Esophagus squamous epithelium (tissue), 5 donors: Measurements from ENCODE around the gene DBN1. TPM values are rescaled to one million over a fixed set of nuclear protein-coding genes. Genes with fewer than 3 reads are reported as not detected.

ENCODE experiments used
- DNase-seq: peaks from one replicate; lab custom pipeline; 2025; lab: John Stamatoyannopoulos, UW
- H3K27ac ChIP-seq, 4 donors: fragments of 200-600 bp; sonication (generic); one replicate each; pipeline ENCODE4 v1.5.1; 2016 to 2019; ENCODE audit warnings: mild to moderate bottlenecking in 1 of 4
- H3K27me3 ChIP-seq, 4 donors: fragments of 200-600 bp; sonication (generic); 1 replicate in 3 of 4; 2 replicates in 1 of 4; pipeline versions ENCODE4 v1.5.1 to v1.6.0; 2017 to 2021; ENCODE audit warnings: antibody characterized with exemption in 1 of 4
- H3K36me3 ChIP-seq, 3 donors: fragments of 200-600 bp; sonication (generic); one replicate each; pipeline ENCODE4 v1.5.1; 2016 to 2019
- H3K4me1 ChIP-seq, 3 donors: fragments of 200-600 bp; sonication (generic); one replicate each; pipeline ENCODE4 v1.5.1; 2017 to 2019
- H3K4me3 ChIP-seq, 4 donors: fragments of 200-600 bp; sonication (generic); 1 replicate in 3 of 4; 2 replicates in 1 of 4; pipeline ENCODE4 v1.5.1; 2016 to 2019; ENCODE audit warnings: mild to moderate bottlenecking in 2 of 4, moderate library complexity in 1 of 4
- H3K9me3 ChIP-seq, 3 donors: fragments of 200-600 bp; sonication (generic); one replicate each; pipeline ENCODE4 v1.5.1; 2016 to 2019
- CTCF ChIP-seq, 6 experiments: fragments of 450-650 bp in 4 of 6; fragments of 200-600 bp in 2 of 6; sonication (generic) in 2 of 6; IDR thresholded peaks; one replicate each; pipeline ENCODE4 v1.5.1; 2016 to 2019; ENCODE audit warnings: antibody characterized with exemption in 6 of 6, mild to moderate bottlenecking in 4 of 6, moderate library complexity in 4 of 6
- POLR2A ChIP-seq, 4 donors: fragments of 450-650 bp; IDR thresholded peaks; one replicate each; pipeline ENCODE4 v1.6.1; 2017; ENCODE audit warnings: antibody characterized with exemption in 4 of 4, mild to moderate bottlenecking in 4 of 4, moderate library complexity in 3 of 4
- WGBS, 2 donors: methylation state at CpG; one replicate each; pipeline ENCODE4 v1.1.5; 2018; 5-methylcytosine and 5-hydroxymethylcytosine counted together
- intact Hi-C: fragments of 100-400 bp; cut with DNase I; formaldehyde crosslinking; loops from one replicate; pipeline ENCODE4 v1.15.0; 2022
- total RNA-seq, 4 donors: library from RNA; depleted of rRNA; stranded (reverse); fragments of >200 nt; gene quantifications; one replicate each; pipeline ENCODE4 v1.1.0, GENCODE V29; 2016
- donor health status: DM: yes; HTN: yes; CAD: no.

Gene DBN1
- total RNA-seq, 4 donors from 2014 or later: 11.9 to 51.1 (median 27.2) TPM

GRCh38 chr5:177484902-177485549, 11.6 kb upstream of the DBN1 start:
- H3K27me3 ChIP-seq: no peaks in the 10 kb centered on the region
- TF ChIP-seq POLR2A (IDR thresholded peaks at IDR 0.05) (no peak), CTCF (IDR thresholded peaks at IDR 0.05) (no peak)
- H3K9me3 ChIP-seq: no peaks in the 10 kb centered on the region
- peaks cover 15 to 76% (median 24%) of the 10 kb centered on the region in 3 donors for H3K36me3 ChIP-seq
- peaks cover 0 to 25% (median 2%) of the 10 kb centered on the region in 3 donors for H3K4me1 ChIP-seq
- H3K27ac ChIP-seq: peak overlapping the region in 1 of 4 donors; percentile 19
- intact Hi-C loops: no loop called here
- no peak for DNase-seq
- H3K4me3 ChIP-seq: no peak overlapping the region
- 74 to 79% methylated on average over 7 to 12 of the region's 13 CpGs for WGBS, 2 donors

- WGBS, 2 donors: 66 to 72% methylated on average over 14 to 15 of the region's 22 CpGs
- no peak for TF ChIP-seq CTCF (IDR thresholded peaks at IDR 0.05)
- no peak for TF ChIP-seq POLR2A (IDR thresholded peaks at IDR 0.05)
- peaks cover 15 to 68% (median 21%) of the 10 kb centered on the region in 3 donors for H3K36me3 ChIP-seq
Measured at GRCh38 chr5:177483994-177484901, 10.8 kb upstream of the DBN1 start.

GRCh38 chr5:177483042-177483441, 9.6 kb upstream of the DBN1 start:
- 90 to 100% methylated on average over 3 of the region's 9 CpGs for WGBS, 2 donors
- no peak overlapping the region for H3K4me3 ChIP-seq
- no peaks in the 10 kb centered on the region for H3K27me3 ChIP-seq
- no peaks in the 10 kb centered on the region for H3K9me3 ChIP-seq
- intact Hi-C loops: no loop called here
- peaks cover 10 to 56% (median 12%) of the 10 kb centered on the region in 3 donors for H3K36me3 ChIP-seq
- DNase-seq: no peak
- no peak for TF ChIP-seq POLR2A (IDR thresholded peaks at IDR 0.05)
- no peak for TF ChIP-seq CTCF (IDR thresholded peaks at IDR 0.05)
- H3K27ac ChIP-seq: peak overlapping the region in 1 of 4 donors; percentile 19
- peaks cover 11 to 45% (median 19%) of the 10 kb centered on the region in 3 donors for H3K4me1 ChIP-seq

More at GRCh38 chr5:177483994-177484901, 10.8 kb upstream of the DBN1 start:
- no peaks in the 10 kb centered on the region for H3K9me3 ChIP-seq
- no peaks in the 10 kb centered on the region for H3K27me3 ChIP-seq
- H3K4me3 ChIP-seq: no peak overlapping the region
- DNase-seq: no peak
- intact Hi-C loops: no loop called here
- peak overlapping the region in 2 of 4 donors; percentile 4 to 19 for H3K27ac ChIP-seq
- H3K4me1 ChIP-seq: peaks cover 4 to 33% (median 10%) of the 10 kb centered on the region in 3 donors

GRCh38 chr5:177482359-177482795, 8.9 kb upstream of the DBN1 start:
- intact Hi-C loops: no loop called here
- no peak overlapping the region for H3K4me3 ChIP-seq
- no peaks in the 10 kb centered on the region for H3K27me3 ChIP-seq
- H3K27ac ChIP-seq: peak overlapping the region in 1 of 4 donors; percentile 21
- no peak for DNase-seq
- H3K4me1 ChIP-seq: peaks cover 11 to 52% (median 22%) of the 10 kb centered on the region in 3 donors
- 77 to 87% methylated on average over 10 of the region's 10 CpGs for WGBS, 2 donors
- TF ChIP-seq POLR2A (IDR thresholded peaks at IDR 0.05): no peak
- TF ChIP-seq CTCF (IDR thresholded peaks at IDR 0.05): no peak
- peaks cover 4 to 49% (median 5%) of the 10 kb centered on the region in 3 donors for H3K36me3 ChIP-seq
- H3K9me3 ChIP-seq: no peaks in the 10 kb centered on the region
